ENCODE results near the gene ZYX.

The ZYX gene

GRCh38 chr7:143380646-143381426 is at the start of gene ZYX:
Gene ZYX (plus strand): TSS chr7:143381345. CDS start chr7:143381572, 227 bp downstream.
- DNase-seq (ENCODE audit: low read depth, low spot score) = peak; percentile 82
- ChIA-PET CTCF (interaction anchor here (0.6 to 3.1 kb wide), 32 partner anchors 9 to 364 kb away, joined by 3 to 70 read pairs (median 5); partner anchors contain the start of genes CASP2 and CLCN1), POLR2A (interaction anchor here (0.6 to 7.0 kb wide), 11 partner anchors 9 to 141 kb away, joined by 3 to 104 read pairs (median 4); partner anchors contain the start of genes CASP2 and GSTK1)
- no peak for TF ChIP-seq CTCF (IDR thresholded peaks at IDR 0.05; ENCODE audit: insufficient read depth, low read length, missing control alignments)
- H3K4me3 ChIP-seq (ENCODE audit: low read depth, low read length) = peak within 1 kb of the TSS; percentile 91

GRCh38 chr7:143334244-143334643 is 46.9 kb upstream of the ZYX start:
- ChIA-PET POLR2A (no interaction called here), CTCF (interaction anchor here (2.7 to 3.8 kb wide), 2 partner anchors 12 to 46 kb away, joined by 8 to 26 read pairs; no protein-coding TSS in a partner anchor)
- TF ChIP-seq CTCF (IDR thresholded peaks at IDR 0.05; ENCODE audit: insufficient read depth, low read length, missing control alignments) = no peak
- H3K4me3 ChIP-seq (ENCODE audit: low read depth, low read length) = no peak overlapping the region
- no peak for DNase-seq (ENCODE audit: low read depth, low spot score)

- TF ChIP-seq CTCF (IDR thresholded peaks at IDR 0.05; ENCODE audit: insufficient read depth, low read length, missing control alignments) = no peak
- POLR2A ChIA-PET = interaction anchor here (1.1 kb wide), 1 partner anchor 13 kb away, joined by 3 read pairs; no protein-coding TSS in a partner anchor
- CTCF ChIA-PET = interaction anchor here (1.0 to 3.8 kb wide), 3 partner anchors 9 to 41 kb away, joined by 3 to 26 read pairs (median 4); no protein-coding TSS in a partner anchor
- DNase-seq (ENCODE audit: low read depth, low spot score) = no peak
- no peak overlapping the region for H3K4me3 ChIP-seq (ENCODE audit: low read depth, low read length)
Measured at GRCh38 chr7:143337216-143337615, 43.9 kb upstream of the ZYX start.

GRCh38 chr7:143341842-143342241 is 39.3 kb upstream of the ZYX start:
- H3K4me3 ChIP-seq (ENCODE audit: low read depth, low read length) = no peak overlapping the region
- ChIA-PET POLR2A (no interaction called here), CTCF (interaction anchor here (0.9 to 1.2 kb wide), 4 partner anchors 9 to 75 kb away, joined by 3 to 4 read pairs (median 4); no protein-coding TSS in a partner anchor)
- TF ChIP-seq CTCF (IDR thresholded peaks at IDR 0.05; ENCODE audit: insufficient read depth, low read length, missing control alignments) = no peak
- DNase-seq (ENCODE audit: low read depth, low spot score) = no peak

- POLR2A ChIA-PET = no interaction called here
- no peak for TF ChIP-seq CTCF (IDR thresholded peaks at IDR 0.05; ENCODE audit: insufficient read depth, low read length, missing control alignments)
Measured at GRCh38 chr7:143343596-143343995, 37.5 kb upstream of the ZYX start.

GRCh38 chr7:143345428-143345900 is 35.7 kb upstream of the ZYX start:
- no peak for DNase-seq (ENCODE audit: low read depth, low spot score)
- ChIA-PET POLR2A (no interaction called here), CTCF (interaction anchor here (0.7 to 2.6 kb wide), 7 partner anchors 9 to 63 kb away, joined by 3 to 26 read pairs (median 4); partner anchors contain the start of gene EPHA1)
- peak overlapping the region; percentile 6; the same call in 1 of the 2 replicates for H3K4me3 ChIP-seq (ENCODE audit: low read depth, low read length)
- TF ChIP-seq CTCF (IDR thresholded peaks at IDR 0.05; ENCODE audit: insufficient read depth, low read length, missing control alignments) = peak; percentile 63

More at GRCh38 chr7:143343596-143343995, 37.5 kb upstream of the ZYX start:
- CTCF ChIA-PET = interaction anchor here (1.2 to 1.4 kb wide), 2 partner anchors 13 to 36 kb away, joined by 3 to 5 read pairs; no protein-coding TSS in a partner anchor
- DNase-seq (ENCODE audit: low read depth, low spot score) = no peak
- H3K4me3 ChIP-seq (ENCODE audit: low read depth, low read length) = no peak overlapping the region

All from AG04449 (cell line).